Neutrophil (primary cell): Measurements from ENCODE around the gene FGF19.

ENCODE experiments used
- H3K27ac ChIP-seq: fragments of 200-600 bp; sonication (generic); 2 replicates; pipeline ENCODE4 v1.5.1; 2016; ENCODE audit warnings: mild to moderate bottlenecking, moderate library complexity
- H3K27me3 ChIP-seq: fragments of 200-600 bp; sonication (generic); 2 replicates; pipeline ENCODE4 v1.6.0; 2016; ENCODE audit warnings: mild to moderate bottlenecking
- H3K36me3 ChIP-seq: fragments of 200-600 bp; sonication (generic); 2 replicates; pipeline ENCODE4 v1.5.1; 2017
- H3K4me1 ChIP-seq, 2 experiments: fragments of 200-600 bp in 1 of 2; sonication (generic) in 1 of 2; 1 replicate in 1 of 2; 2 replicates in 1 of 2; pipeline versions ENCODE4 v1.5.1 to v1.6.1; 2013 to 2016; ENCODE audit warnings: low read depth in 1 of 2, low read length in 1 of 2, mild to moderate bottlenecking in 1 of 2, moderate library complexity in 1 of 2; ENCODE audit not compliant: control insufficient read depth in 1 of 2, insufficient read depth in 1 of 2
- H3K4me3 ChIP-seq, 2 experiments: fragments of 200-600 bp in 1 of 2; sonication (generic) in 1 of 2; 1 replicate in 1 of 2; 2 replicates in 1 of 2; pipeline ENCODE4 v1.5.1; 2013 to 2016; ENCODE audit warnings: low read depth in 1 of 2, low read length in 1 of 2, mild to moderate bottlenecking in 1 of 2, moderate library complexity in 1 of 2
- H3K9me3 ChIP-seq: fragments of 200-600 bp; sonication (generic); 2 replicates; pipeline ENCODE4 v1.5.1; 2016
- CTCF ChIP-seq: fragments of 200-600 bp; sonication (generic); IDR thresholded peaks from 2 replicates; pipeline ENCODE4 v1.5.1; 2016; ENCODE audit warnings: antibody characterized with exemption

The FGF19 gene

GRCh38 chr11:69746752-69747742 lies 43.2 kb upstream of the FGF19 start:
- no peaks in the 10 kb centered on the region for H3K4me1 ChIP-seq
- H3K27me3 ChIP-seq = peaks cover 11% of the 10 kb centered on the region
- H3K27ac ChIP-seq = no peak overlapping the region
- no peak overlapping the region for H3K4me3 ChIP-seq
- H3K36me3 ChIP-seq = no peaks in the 10 kb centered on the region
- H3K9me3 ChIP-seq = no peaks in the 10 kb centered on the region
- TF ChIP-seq CTCF = no peak

GRCh38 chr11:69746140-69746539 lies 42.3 kb upstream of the FGF19 start:
- H3K27ac ChIP-seq = no peak overlapping the region
- TF ChIP-seq CTCF = no peak
- H3K36me3 ChIP-seq = no peaks in the 10 kb centered on the region
- no peaks in the 10 kb centered on the region for H3K4me1 ChIP-seq
- H3K27me3 ChIP-seq = peaks cover 14% of the 10 kb centered on the region
- no peak overlapping the region for H3K4me3 ChIP-seq
- H3K9me3 ChIP-seq = no peaks in the 10 kb centered on the region

GRCh38 chr11:69745201-69745600 lies 41.4 kb upstream of the FGF19 start:
- Histone ChIP-seq H3K9me3 (no peaks in the 10 kb centered on the region), H3K27me3 (peaks cover 16% of the 10 kb centered on the region), H3K27ac (no peak overlapping the region), H3K4me1 (no peaks in the 10 kb centered on the region), H3K4me3 (no peak overlapping the region), H3K36me3 (no peaks in the 10 kb centered on the region)
- TF ChIP-seq CTCF = no peak

GRCh38 chr11:69744435-69744834 lies 40.6 kb upstream of the FGF19 start:
- TF ChIP-seq CTCF = no peak
- no peaks in the 10 kb centered on the region for H3K4me1 ChIP-seq
- H3K27ac ChIP-seq = no peak overlapping the region
- H3K27me3 ChIP-seq = peaks cover 16% of the 10 kb centered on the region
- H3K36me3 ChIP-seq = no peaks in the 10 kb centered on the region
- H3K9me3 ChIP-seq = no peaks in the 10 kb centered on the region
- H3K4me3 ChIP-seq = no peak overlapping the region

- no peaks in the 10 kb centered on the region for H3K9me3 ChIP-seq
- TF ChIP-seq CTCF = no peak
- H3K27me3 ChIP-seq = peaks cover 17% of the 10 kb centered on the region
- H3K4me3 ChIP-seq = no peak overlapping the region
- H3K27ac ChIP-seq = no peak overlapping the region
- H3K36me3 ChIP-seq = no peaks in the 10 kb centered on the region
- no peaks in the 10 kb centered on the region for H3K4me1 ChIP-seq
Observed at GRCh38 chr11:69734841-69735240, 31.0 kb upstream of the FGF19 start.
